Osteoblast (primary cell): Measurements from ENCODE around the gene SCUBE1. TPM values are rescaled to one million over a fixed set of nuclear protein-coding genes. Genes with fewer than 3 reads are reported as not detected.

Source experiments
- DNase-seq: peaks from one replicate; pipeline ENCODE4 v3.0.0; 2011; ENCODE audit warnings: low spot score, mixed read lengths; ENCODE audit not compliant: insufficient read length; ENCODE audit errors: missing footprints
- H2AFZ ChIP-seq: 2 replicates; pipeline ENCODE4 v1.6.0; 2011; ENCODE audit warnings: mild to moderate bottlenecking, low read length
- H3K27ac ChIP-seq: 2 replicates; pipeline ENCODE4 v1.5.1; 2011; ENCODE audit warnings: mild to moderate bottlenecking, low read depth, low read length, moderate library complexity
- H3K27me3 ChIP-seq: 2 replicates; pipeline ENCODE4 v1.6.0; 2012; ENCODE audit warnings: mild to moderate bottlenecking, control low read depth, inconsistent platforms, low read length, moderate library complexity; ENCODE audit not compliant: insufficient read depth
- H3K36me3 ChIP-seq: 2 replicates; pipeline ENCODE4 v1.5.1; 2011; ENCODE audit warnings: mild to moderate bottlenecking, low read length, control low read depth, moderate library complexity; ENCODE audit not compliant: insufficient read depth
- H3K4me1 ChIP-seq: 2 replicates; pipeline ENCODE4 v1.5.1; 2011; ENCODE audit warnings: mild to moderate bottlenecking, low read length, control low read depth, moderate library complexity; ENCODE audit not compliant: insufficient read depth
- H3K4me2 ChIP-seq: 2 replicates; pipeline ENCODE4 v1.6.0; 2011; ENCODE audit warnings: mild to moderate bottlenecking, low read length; ENCODE audit not compliant: insufficient read depth
- H3K4me3 ChIP-seq: fragments of 200-600 bp; sonication (generic); 3 replicates; pipeline ENCODE4 v1.5.1; 2012; ENCODE audit warnings: mild to moderate bottlenecking, low read length, inconsistent platforms; ENCODE audit not compliant: insufficient read depth
- H3K79me2 ChIP-seq: 2 replicates; pipeline ENCODE4 v1.6.0; 2012; ENCODE audit warnings: mild to moderate bottlenecking, low read length, control low read depth, inconsistent platforms; ENCODE audit not compliant: insufficient read depth
- H3K9me3 ChIP-seq: 2 replicates; pipeline ENCODE4 v1.5.1; 2011; ENCODE audit warnings: low read depth, low read length, control low read depth
- H4K20me1 ChIP-seq: 2 replicates; pipeline ENCODE4 v1.6.0; 2012; ENCODE audit warnings: mild to moderate bottlenecking, low read length, control low read depth; ENCODE audit not compliant: insufficient read depth
- total RNA-seq: library from RNA; depleted of rRNA; stranded (reverse); fragments of >200 nt; gene quantifications from 2 replicates; pipeline ENCODE4 v1.2.3, GENCODE V29; 2012
- TF ChIP-seq, protein P1 (sequence below): IDR thresholded peaks from 2 replicates; pipeline ENCODE4 v1.5.1; 2011; ENCODE audit warnings: mild to moderate bottlenecking, low read depth, low read length, moderate library complexity; ENCODE audit errors: extremely low read depth

The SCUBE1 gene
- total RNA-seq, 1 donor, result 2.2 TPM

GRCh38 chr22:43172191-43172590 is 171.0 kb downstream of the SCUBE1 start:
- no peaks in the 10 kb centered on the region for H3K9me3 ChIP-seq
- H3K4me3 ChIP-seq, result no peak overlapping the region
- no peaks in the 10 kb centered on the region for H3K27me3 ChIP-seq
- H3K4me1 ChIP-seq, result peaks cover 3% of the 10 kb centered on the region
- TF ChIP-seq, protein P1, sequence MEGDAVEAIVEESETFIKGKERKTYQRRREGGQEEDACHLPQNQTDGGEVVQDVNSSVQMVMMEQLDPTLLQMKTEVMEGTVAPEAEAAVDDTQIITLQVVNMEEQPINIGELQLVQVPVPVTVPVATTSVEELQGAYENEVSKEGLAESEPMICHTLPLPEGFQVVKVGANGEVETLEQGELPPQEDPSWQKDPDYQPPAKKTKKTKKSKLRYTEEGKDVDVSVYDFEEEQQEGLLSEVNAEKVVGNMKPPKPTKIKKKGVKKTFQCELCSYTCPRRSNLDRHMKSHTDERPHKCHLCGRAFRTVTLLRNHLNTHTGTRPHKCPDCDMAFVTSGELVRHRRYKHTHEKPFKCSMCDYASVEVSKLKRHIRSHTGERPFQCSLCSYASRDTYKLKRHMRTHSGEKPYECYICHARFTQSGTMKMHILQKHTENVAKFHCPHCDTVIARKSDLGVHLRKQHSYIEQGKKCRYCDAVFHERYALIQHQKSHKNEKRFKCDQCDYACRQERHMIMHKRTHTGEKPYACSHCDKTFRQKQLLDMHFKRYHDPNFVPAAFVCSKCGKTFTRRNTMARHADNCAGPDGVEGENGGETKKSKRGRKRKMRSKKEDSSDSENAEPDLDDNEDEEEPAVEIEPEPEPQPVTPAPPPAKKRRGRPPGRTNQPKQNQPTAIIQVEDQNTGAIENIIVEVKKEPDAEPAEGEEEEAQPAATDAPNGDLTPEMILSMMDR, result no peak
- H4K20me1 ChIP-seq, result no peaks in the 10 kb centered on the region
- no peak overlapping the region for H3K4me2 ChIP-seq
- H3K27ac ChIP-seq, result no peak overlapping the region
- H2AFZ ChIP-seq, result no peak overlapping the region
- peaks cover 18% of the 10 kb centered on the region for H3K36me3 ChIP-seq
- no peak for DNase-seq
- H3K79me2 ChIP-seq, result no peaks in the 10 kb centered on the region

- TF ChIP-seq, protein P1, result no peak
- DNase-seq, result peak; percentile 83
These were observed 171.6 kb downstream of the SCUBE1 start for GRCh38 chr22:43171607-43172006.

GRCh38 chr22:43171019-43171491 is 172.1 kb downstream of the SCUBE1 start:
- Histone ChIP-seq H3K27me3 (no peaks in the 10 kb centered on the region), H3K36me3 (peaks cover 18% of the 10 kb centered on the region), H3K4me1 (peaks cover 3% of the 10 kb centered on the region), H3K4me3 (no peak overlapping the region), H2AFZ (no peak overlapping the region), H3K9me3 (no peaks in the 10 kb centered on the region), H3K4me2 (no peak overlapping the region), H4K20me1 (no peaks in the 10 kb centered on the region), H3K79me2 (no peaks in the 10 kb centered on the region), H3K27ac (no peak overlapping the region)
- TF ChIP-seq, protein P1, result no peak
- peak; percentile 65 for DNase-seq

More at GRCh38 chr22:43171607-43172006, 171.6 kb downstream of the SCUBE1 start:
- Histone ChIP-seq H3K27ac (no peak overlapping the region), H3K4me1 (peaks cover 3% of the 10 kb centered on the region), H3K36me3 (peaks cover 18% of the 10 kb centered on the region), H3K27me3 (no peaks in the 10 kb centered on the region), H3K4me2 (no peak overlapping the region), H2AFZ (no peak overlapping the region), H3K79me2 (no peaks in the 10 kb centered on the region), H4K20me1 (no peaks in the 10 kb centered on the region), H3K4me3 (no peak overlapping the region), H3K9me3 (no peaks in the 10 kb centered on the region)

DNA sequence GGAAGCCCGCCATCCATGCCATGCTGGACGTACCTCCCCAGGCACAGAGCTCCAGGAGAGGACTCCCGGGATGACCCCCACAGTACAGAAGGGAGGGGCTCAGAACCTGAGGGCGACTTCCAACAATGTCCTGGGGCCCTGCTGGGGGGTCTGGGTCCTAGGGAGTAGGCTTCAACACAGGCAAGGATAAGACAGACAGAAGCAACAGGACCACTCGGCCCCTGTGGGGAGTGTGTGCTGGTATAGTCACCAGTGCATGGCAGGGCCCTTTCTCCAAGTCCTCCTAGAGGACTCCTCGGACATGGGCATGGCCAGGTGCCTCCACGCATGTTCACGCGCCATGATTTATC is 173.1 kb downstream of the SCUBE1 start:
- Histone ChIP-seq H3K27me3 (no peaks in the 10 kb centered on the region), H3K79me2 (no peaks in the 10 kb centered on the region), H3K9me3 (no peaks in the 10 kb centered on the region), H3K36me3 (peaks cover 18% of the 10 kb centered on the region), H3K27ac (no peak overlapping the region), H4K20me1 (no peaks in the 10 kb centered on the region), H3K4me1 (peaks cover 3% of the 10 kb centered on the region), H3K4me2 (no peak overlapping the region), H3K4me3 (no peak overlapping the region), H2AFZ (no peak overlapping the region)
- TF ChIP-seq, protein P1, result no peak
- DNase-seq, result no peak
